ENCODE data around the gene DNMT3B. TPM values are rescaled to one million over a fixed set of nuclear protein-coding genes. Genes with fewer than 3 reads are reported as not detected.
A peak's percentile ranks its signal among the peaks of the same experiment; 100 is the strongest.
"Not testable (repeated sequence)": the region's sequence is repeated elsewhere in the genome, so short reads cannot be mapped to it uniquely, and the experiment has no call there.

DNMT3B gene
- total RNA-seq, 1 experiment from 2014 or later = 3.1 TPM

DNA sequence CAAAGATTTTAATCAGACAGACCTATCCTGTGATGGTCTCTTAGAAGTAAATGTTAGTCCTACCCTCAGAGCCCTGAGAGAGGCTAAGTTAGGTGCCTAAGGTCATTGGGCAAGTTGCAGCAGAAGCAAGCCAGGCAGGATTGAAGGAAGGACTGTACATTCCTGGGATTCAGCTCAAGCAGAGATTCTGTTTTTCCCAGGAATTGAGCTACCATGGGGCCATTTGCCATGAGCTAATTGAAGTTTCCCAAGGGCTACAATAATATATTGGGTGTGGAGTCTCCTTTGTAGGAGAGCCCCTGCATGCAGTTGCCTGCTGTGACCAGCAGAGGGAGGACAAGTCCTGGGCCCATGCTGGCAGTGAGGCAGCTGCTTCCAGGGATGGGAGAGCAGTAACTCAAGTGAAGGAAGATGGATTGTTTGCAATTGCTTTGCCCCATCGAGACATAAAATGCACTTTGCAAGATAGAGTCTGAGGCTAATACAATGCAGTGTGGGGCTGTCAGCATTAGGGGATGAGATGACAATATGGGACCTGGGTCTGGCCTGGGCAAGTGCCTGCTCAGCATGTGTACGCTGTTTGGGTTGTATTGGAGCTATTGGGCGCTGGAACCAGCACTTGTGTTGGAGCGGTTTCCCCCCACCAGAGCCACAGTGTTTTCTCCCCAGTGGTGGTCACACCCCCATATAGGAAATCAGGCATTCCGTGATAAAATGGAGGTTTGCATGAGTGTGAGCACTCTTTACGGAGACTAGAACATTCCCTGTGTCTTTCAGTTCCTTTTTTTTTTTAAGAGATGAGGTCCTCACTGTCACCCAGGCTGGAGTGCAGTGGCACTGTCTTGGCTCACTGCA, 27.9 kb downstream of the DNMT3B start:
- DNase-seq (ENCODE audit: low read depth) = peak; percentile 52

GRCh38 chr20:32790751-32791057, 28.5 kb downstream of the DNMT3B start:
- DNase-seq (ENCODE audit: low read depth) = no peak

GRCh38 chr20:32792316-32792715, 30.1 kb downstream of the DNMT3B start:
- peak; percentile 42 for DNase-seq (ENCODE audit: low read depth)

GRCh38 chr20:32792731-32793458, 30.7 kb downstream of the DNMT3B start:
- no peak for DNase-seq (ENCODE audit: low read depth)

GRCh38 chr20:32796383-32796948, 34.3 kb downstream of the DNMT3B start:
- no peak for DNase-seq (ENCODE audit: low read depth)

DNA sequence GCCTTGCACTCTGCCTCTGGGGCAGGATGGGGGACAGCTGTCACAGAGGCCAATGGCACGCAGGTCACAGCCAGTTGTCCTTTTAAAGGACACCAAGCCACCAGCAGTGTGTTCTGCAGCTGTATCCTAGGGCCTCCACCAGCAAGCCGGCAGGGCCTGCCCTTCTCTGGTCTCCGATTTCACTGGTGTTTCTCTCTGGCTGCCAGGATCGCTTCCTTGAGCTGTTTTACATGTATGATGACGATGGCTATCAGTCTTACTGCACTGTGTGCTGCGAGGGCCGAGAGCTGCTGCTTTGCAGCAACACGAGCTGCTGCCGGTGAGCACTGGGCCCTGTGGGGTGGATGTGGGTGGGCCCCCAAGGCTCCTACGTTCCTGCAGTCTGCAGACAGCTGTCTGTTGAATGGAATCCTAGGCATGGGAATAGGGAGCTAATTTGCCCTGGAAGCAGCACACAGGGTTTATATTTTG, 34.8 kb downstream of the DNMT3B start:
- DNase-seq (ENCODE audit: low read depth) = no peak

GRCh38 chr20:32797571-32797970, 35.4 kb downstream of the DNMT3B start:
- DNase-seq (ENCODE audit: low read depth) = not testable (repeated sequence)

DNA sequence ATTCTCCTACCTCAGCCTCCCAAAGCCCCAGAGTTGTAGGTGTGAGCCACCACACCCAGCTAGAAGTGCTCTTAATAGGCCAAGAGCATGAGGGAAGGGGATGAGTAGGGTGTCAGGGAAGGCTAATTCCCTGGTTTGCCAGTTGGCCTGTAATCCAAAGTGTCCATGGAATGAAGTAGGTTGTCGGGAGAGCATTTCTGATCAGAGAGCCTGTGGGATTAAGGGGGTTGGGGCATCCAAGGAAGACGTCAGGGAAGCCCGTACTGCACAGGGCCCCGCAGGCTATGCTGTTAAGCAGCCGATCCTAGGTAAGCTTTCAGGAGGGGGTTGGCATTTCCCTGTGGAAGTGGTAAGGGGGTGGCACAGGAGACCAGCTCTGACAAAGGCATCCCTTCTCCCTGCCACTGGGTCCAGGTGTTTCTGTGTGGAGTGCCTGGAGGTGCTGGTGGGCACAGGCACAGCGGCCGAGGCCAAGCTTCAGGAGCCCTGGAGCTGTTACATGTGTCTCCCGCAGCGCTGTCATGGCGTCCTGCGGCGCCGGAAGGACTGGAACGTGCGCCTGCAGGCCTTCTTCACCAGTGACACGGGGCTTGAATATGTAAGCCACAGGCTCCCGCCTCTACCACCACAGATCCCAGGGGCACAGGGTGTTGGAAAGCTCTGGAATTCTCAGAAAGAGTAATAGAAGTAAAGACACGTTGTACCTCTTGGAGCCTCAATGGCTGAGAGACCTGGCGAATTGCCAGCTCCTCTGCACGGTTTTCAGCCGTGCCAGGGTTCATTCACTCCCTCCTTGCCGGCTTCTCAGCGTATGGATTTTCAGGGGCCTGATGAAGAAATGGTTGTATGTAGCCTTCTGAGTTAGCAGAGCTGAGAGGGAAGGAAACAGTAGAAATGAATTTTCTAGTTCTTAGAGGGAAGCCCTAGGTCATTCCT, 36.1 kb downstream of the DNMT3B start:
- DNase-seq (ENCODE audit: low read depth) = no peak

GRCh38 chr20:32803092-32803491, 40.9 kb downstream of the DNMT3B start:
- DNase-seq (ENCODE audit: low read depth) = no peak

DNA sequence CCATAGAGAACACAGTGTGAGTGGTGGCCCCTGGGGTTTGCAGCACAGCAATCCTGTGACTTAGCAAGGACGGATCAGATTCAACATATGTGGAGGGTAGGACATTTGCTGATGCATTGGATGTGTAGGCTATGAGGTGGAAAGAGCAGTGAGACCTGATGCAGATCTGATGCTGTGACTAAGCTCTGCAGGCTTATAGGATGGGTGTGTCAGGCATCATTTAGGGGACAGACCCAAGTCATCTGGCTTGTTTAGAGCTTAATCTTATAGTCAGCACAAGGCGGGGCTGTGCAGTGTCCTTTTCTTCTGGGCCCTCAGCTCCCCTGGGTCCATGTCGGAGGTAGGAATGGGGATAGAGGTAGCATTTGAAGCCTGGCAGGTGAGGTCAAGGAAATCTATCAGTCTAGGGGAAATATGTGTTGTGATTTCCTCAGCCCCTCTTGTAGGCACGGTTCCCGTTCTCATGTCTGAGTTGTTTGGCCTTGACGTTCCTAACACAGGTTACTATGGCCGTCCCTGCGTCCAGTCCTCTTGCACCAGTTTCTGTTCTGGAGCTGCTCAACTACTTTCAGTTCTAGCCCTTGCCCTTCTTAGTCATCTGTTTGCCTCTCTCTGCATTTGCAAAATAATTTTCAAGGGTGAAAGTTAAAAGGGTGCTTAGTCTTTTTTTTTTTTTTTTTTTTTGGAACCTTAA, 42.0 kb downstream of the DNMT3B start:
- no peak for DNase-seq (ENCODE audit: low read depth)

DNA sequence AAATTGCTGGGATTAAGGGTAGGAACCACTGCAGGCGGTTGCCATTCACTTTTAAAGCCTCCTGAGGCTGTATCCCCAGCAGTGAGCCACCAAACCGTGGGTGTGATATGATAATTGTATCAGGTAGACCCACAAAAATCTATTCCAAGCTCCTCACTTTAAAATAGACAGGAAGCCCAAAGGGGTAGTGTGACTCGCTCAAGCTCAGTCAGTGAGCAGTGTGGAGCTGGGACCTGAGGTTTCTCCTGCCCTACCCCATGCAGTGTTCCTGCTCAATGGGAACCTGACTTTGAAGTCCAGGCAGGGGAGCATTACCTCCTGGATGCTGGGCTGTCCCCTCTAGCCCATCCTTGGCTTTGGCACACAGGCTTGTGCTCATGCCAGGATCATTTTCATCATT, 42.6 kb downstream of the DNMT3B start:
- peak; percentile 23 for DNase-seq (ENCODE audit: low read depth)

GRCh38 chr20:32805721-32806120, 43.5 kb downstream of the DNMT3B start:
- DNase-seq (ENCODE audit: low read depth) = no peak

- no peak for DNase-seq (ENCODE audit: low read depth)
Measured at GRCh38 chr20:32806356-32806755, 44.2 kb downstream of the DNMT3B start.

DNA sequence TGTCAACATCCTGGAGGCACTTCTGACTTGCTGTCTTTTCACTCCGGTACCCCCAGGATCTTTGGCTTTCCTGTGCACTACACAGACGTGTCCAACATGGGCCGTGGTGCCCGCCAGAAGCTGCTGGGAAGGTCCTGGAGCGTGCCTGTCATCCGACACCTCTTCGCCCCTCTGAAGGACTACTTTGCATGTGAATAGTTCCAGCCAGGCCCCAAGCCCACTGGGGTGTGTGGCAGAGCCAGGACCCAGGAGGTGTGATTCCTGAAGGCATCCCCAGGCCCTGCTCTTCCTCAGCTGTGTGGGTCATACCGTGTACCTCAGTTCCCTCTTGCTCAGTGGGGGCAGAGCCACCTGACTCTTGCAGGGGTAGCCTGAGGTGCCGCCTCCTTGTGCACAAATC, 45.5 kb downstream of the DNMT3B start:
- DNase-seq (ENCODE audit: low read depth) = no peak

DNA sequence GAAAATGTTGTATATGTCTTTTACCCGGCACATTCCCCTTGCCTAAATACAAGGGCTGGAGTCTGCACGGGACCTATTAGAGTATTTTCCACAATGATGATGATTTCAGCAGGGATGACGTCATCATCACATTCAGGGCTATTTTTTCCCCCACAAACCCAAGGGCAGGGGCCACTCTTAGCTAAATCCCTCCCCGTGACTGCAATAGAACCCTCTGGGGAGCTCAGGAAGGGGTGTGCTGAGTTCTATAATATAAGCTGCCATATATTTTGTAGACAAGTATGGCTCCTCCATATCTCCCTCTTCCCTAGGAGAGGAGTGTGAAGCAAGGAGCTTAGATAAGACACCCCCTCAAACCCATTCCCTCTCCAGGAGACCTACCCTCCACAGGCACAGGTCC, 46.3 kb downstream of the DNMT3B start:
- DNase-seq (ENCODE audit: low read depth) = no peak

- DNase-seq (ENCODE audit: low read depth) = no peak
Measured at GRCh38 chr20:32809907-32810306, 47.7 kb downstream of the DNMT3B start.

- no peak for DNase-seq (ENCODE audit: low read depth)
Measured at GRCh38 chr20:32810941-32811340, 48.8 kb downstream of the DNMT3B start.

- no peak for DNase-seq (ENCODE audit: low read depth)
Measured at GRCh38 chr20:32811886-32812285, 49.7 kb downstream of the DNMT3B start.

GRCh38 chr20:32819992-32820697, 58.0 kb downstream of the DNMT3B start:
- DNase-seq (ENCODE audit: low read depth) = peak; percentile 32

Data from HT1080 (cell line).